ENCODE data around the gene CRHR2.

Gene CRHR2

DNA sequence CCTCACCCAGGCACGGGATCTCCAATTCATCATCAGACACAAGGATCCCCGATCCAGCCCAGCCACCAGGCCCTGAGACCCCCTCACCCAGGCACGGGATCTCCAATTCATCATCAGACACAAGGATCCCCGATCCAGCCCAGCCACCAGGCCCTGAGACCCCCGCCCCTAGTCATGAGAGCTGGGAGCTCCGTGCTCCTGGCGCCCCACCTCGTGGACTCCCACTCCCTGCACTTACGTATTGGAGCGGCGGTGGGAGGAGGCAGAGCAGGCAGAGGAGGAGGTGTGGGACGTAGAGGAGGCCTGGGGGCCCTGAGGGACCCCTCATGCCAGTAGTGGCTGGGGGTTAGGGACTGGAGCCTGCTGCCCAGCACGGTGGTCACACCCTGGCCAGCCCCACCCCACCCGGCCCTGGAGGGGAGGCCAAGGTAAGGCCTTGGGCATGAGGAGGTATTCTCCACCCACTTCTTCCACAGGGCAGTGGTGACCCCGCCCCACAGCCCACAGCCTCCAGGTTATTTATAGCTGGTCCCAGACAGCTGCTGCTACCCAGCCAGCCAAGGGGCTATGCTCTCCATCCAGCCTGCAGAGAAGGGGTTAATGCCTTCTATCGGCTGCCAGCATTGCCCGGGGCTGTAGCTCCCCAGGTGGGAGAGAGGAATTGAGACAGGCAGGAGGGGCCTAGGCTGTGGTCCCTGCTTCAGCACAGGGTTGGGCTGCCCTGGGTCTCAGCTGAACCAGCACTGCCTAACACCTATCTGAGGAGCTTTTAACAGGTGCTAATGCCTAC, 17.6 kb upstream of the CRHR2 start:
- no peak overlapping the region for H3K4me2 ChIP-seq (ENCODE audit: low read length)

DNA sequence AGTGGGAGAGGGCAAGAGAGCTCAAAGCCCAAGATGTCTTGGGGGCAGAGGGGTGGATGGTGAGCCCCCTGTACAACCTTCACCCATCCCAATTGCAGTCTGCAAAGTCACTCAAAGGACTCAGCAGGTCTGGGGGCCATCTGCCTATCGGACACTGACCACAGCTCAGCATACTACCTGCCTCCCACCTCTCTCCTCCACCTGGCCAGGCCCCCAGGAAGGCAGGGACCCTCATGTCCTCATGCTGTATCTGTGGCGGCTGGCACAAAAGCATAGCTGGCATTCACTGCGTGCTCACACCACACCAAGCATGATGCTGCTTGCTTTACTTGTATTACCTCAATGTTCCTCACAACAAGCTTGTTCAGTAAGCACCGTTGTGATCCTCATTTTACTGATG, 16.2 kb upstream of the CRHR2 start:
- Histone ChIP-seq H3K9me3 (ENCODE audit: low read length) (no peaks in the 10 kb centered on the region), H3K9ac (ENCODE audit: low read length) (no peak overlapping the region), H3K4me1 (ENCODE audit: insufficient read depth, low read length, severe bottlenecking) (no peaks in the 10 kb centered on the region), H3K79me2 (ENCODE audit: insufficient read depth, low read length) (no peaks in the 10 kb centered on the region), H3K4me2 (ENCODE audit: low read length) (no peak overlapping the region), H2AFZ (ENCODE audit: low read length) (no peak overlapping the region), H3K27me3 (ENCODE audit: insufficient read depth, low read length) (peaks cover 7% of the 10 kb centered on the region; the same call in 1 of the 2 replicates), H4K20me1 (ENCODE audit: insufficient read depth, low read length) (no peaks in the 10 kb centered on the region), H3K27ac (ENCODE audit: low read depth, low read length, poor library complexity, severe bottlenecking) (no peak overlapping the region), H3K4me3 (ENCODE audit: low read depth, low read length, poor library complexity, severe bottlenecking) (no peak overlapping the region), H3F3A (ENCODE audit: insufficient read depth, low read length) (no peaks in the 10 kb centered on the region), H3K9me2 (ENCODE audit: low read depth, low read length) (no peaks in the 10 kb centered on the region), H3K36me3 (ENCODE audit: insufficient read depth, low read length) (no peaks in the 10 kb centered on the region)
- no peak for TF ChIP-seq EZH2 (IDR thresholded peaks at IDR 0.05; ENCODE audit: borderline replicate concordance, low read length)
- TF ChIP-seq, protein P1, sequence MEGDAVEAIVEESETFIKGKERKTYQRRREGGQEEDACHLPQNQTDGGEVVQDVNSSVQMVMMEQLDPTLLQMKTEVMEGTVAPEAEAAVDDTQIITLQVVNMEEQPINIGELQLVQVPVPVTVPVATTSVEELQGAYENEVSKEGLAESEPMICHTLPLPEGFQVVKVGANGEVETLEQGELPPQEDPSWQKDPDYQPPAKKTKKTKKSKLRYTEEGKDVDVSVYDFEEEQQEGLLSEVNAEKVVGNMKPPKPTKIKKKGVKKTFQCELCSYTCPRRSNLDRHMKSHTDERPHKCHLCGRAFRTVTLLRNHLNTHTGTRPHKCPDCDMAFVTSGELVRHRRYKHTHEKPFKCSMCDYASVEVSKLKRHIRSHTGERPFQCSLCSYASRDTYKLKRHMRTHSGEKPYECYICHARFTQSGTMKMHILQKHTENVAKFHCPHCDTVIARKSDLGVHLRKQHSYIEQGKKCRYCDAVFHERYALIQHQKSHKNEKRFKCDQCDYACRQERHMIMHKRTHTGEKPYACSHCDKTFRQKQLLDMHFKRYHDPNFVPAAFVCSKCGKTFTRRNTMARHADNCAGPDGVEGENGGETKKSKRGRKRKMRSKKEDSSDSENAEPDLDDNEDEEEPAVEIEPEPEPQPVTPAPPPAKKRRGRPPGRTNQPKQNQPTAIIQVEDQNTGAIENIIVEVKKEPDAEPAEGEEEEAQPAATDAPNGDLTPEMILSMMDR (IDR thresholded peaks at IDR 0.05; ENCODE audit: low read length), result no peak

More for the DNA sequence above, 17.6 kb upstream of the CRHR2 start:
- Histone ChIP-seq H3K9me2 (ENCODE audit: low read depth, low read length) (no peaks in the 10 kb centered on the region), H4K20me1 (ENCODE audit: insufficient read depth, low read length) (no peaks in the 10 kb centered on the region), H3K4me1 (ENCODE audit: insufficient read depth, low read length, severe bottlenecking) (no peaks in the 10 kb centered on the region), H3K9ac (ENCODE audit: low read length) (no peak overlapping the region), H3K36me3 (ENCODE audit: insufficient read depth, low read length) (no peaks in the 10 kb centered on the region), H3K9me3 (ENCODE audit: low read length) (no peaks in the 10 kb centered on the region), H3K27ac (ENCODE audit: low read depth, low read length, poor library complexity, severe bottlenecking) (no peak overlapping the region), H3F3A (ENCODE audit: insufficient read depth, low read length) (no peaks in the 10 kb centered on the region), H3K27me3 (ENCODE audit: insufficient read depth, low read length) (peaks cover 7% of the 10 kb centered on the region; the same call in 1 of the 2 replicates), H3K79me2 (ENCODE audit: insufficient read depth, low read length) (no peaks in the 10 kb centered on the region), H2AFZ (ENCODE audit: low read length) (no peak overlapping the region), H3K4me3 (ENCODE audit: low read depth, low read length, poor library complexity, severe bottlenecking) (no peak overlapping the region)
- no peak for TF ChIP-seq EZH2 (IDR thresholded peaks at IDR 0.05; ENCODE audit: borderline replicate concordance, low read length)

DNA sequence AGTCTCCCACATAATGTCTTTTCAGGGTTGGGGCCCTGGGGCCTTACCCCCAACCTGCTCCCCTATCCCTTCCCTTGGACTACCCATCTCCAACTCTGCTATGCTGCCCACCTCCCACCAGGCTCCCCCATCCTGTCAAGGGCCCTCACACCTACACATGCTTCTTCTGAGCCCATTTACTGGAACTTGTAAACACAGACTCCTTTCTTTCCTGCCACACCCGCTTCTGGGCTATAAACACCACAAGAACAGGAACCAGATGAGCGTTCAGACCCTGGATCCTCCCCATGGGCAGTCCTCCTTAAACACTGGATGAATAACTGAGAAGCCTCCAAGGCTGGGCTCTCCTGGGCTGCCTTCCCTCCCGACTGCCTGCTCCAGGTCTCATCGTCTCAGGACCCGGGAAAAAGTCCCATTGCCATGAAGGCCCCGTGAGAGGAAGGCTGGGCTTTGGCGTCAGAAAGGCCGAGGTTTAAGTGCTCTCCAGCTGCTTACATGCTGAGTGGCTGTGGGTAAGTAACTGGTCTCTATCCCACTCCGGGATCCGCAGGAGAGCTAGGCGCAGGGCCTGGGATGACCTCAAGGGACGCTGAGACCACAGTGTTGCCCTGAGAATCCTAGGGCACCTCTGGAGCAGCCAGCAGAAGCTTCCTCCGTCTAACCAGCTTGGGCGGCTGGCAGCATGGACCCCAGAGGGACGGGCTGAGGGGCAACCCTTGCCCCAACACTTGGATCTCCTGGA, 15.6 kb upstream of the CRHR2 start:
- H3K4me2 ChIP-seq (ENCODE audit: low read length), result no peak overlapping the region
- no peaks in the 10 kb centered on the region for H3K4me1 ChIP-seq (ENCODE audit: insufficient read depth, low read length, severe bottlenecking)
- peaks cover 7% of the 10 kb centered on the region; the same call in 1 of the 2 replicates for H3K27me3 ChIP-seq (ENCODE audit: insufficient read depth, low read length)
- no peaks in the 10 kb centered on the region for H3K9me2 ChIP-seq (ENCODE audit: low read depth, low read length)
- H2AFZ ChIP-seq (ENCODE audit: low read length), result no peak overlapping the region
- H3K4me3 ChIP-seq (ENCODE audit: low read depth, low read length, poor library complexity, severe bottlenecking), result no peak overlapping the region
- H3F3A ChIP-seq (ENCODE audit: insufficient read depth, low read length), result no peaks in the 10 kb centered on the region
- no peak overlapping the region for H3K27ac ChIP-seq (ENCODE audit: low read depth, low read length, poor library complexity, severe bottlenecking)
- no peaks in the 10 kb centered on the region for H3K79me2 ChIP-seq (ENCODE audit: insufficient read depth, low read length)
- H3K36me3 ChIP-seq (ENCODE audit: insufficient read depth, low read length), result no peaks in the 10 kb centered on the region
- no peak overlapping the region for H3K9ac ChIP-seq (ENCODE audit: low read length)
- H3K9me3 ChIP-seq (ENCODE audit: low read length), result no peaks in the 10 kb centered on the region
- no peaks in the 10 kb centered on the region for H4K20me1 ChIP-seq (ENCODE audit: insufficient read depth, low read length)
- TF ChIP-seq EZH2 (IDR thresholded peaks at IDR 0.05; ENCODE audit: borderline replicate concordance, low read length), result no peak
- TF ChIP-seq, protein P1 (IDR thresholded peaks at IDR 0.05; ENCODE audit: low read length), result no peak
